Fibroblast of upper back skin (primary cell): ENCODE measurements around the gene RDX.
A peak's percentile ranks its signal among the peaks of the same experiment; 100 is the strongest.
"Not testable (repeated sequence)": the region's sequence is repeated elsewhere in the genome, so short reads cannot be mapped to it uniquely, and the experiment has no call there.

Source experiments
- DNase-seq: peaks from one replicate; pipeline ENCODE4 v3.0.0-alpha.2; 2013

RDX gene

DNA sequence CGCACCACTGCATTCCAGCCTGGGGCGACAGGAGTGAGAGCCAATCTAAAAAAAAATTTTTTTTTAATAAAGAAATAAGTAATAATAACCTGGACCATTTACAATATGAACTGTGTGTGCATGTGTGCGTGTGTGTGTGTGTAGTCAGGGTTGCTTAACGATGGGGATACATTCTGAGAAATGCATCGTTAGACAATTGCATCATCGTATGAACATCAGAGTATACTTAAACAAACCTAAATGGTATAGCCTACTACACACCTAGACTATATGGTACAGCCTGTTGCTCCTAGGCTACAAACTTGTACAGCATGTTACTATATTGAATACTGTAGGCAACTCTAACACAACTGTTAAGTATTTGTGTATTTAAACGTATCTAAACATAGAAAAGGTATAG, 26.4 kb downstream of the RDX start:
- DNase-seq: no peak

GRCh38 chr11:110268441-110268840, 28.0 kb downstream of the RDX start:
- DNase-seq: no peak

DNA sequence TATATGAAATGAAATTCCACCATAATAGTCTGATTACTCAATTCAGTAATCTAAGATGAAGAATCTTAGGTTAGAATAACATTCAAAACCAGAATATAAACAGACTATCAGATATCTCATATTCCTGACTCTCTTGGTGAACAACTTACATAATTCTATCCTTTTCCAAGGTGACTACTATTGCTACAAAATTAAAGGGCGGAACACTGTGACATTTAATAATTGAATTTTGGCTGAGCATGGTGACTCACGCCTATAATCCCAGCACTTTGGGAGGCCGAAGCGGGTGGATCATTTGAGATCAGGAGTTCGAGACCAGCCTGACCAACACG, 34.4 kb downstream of the RDX start:
- no peak for DNase-seq

- DNase-seq: no peak
These were observed 35.0 kb downstream of the RDX start for GRCh38 chr11:110261195-110262071.

DNA sequence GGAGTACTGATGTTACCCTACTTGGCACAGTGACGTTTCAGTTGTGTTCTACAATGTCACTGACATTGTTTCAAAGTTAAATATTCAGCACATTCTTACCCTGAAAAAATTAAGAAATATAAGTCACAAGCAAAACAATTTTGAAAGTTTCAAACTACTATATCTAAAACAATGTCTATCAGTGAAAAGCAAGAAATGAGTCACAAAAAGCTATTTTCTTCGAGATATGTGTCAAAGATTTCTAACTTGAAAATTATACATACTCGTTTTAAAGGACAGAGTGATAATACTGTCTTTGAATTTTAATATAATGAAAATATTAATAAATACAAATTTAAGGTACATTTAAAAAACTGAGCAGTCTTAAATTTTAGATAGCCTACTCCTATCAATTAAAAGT, 42.9 kb downstream of the RDX start:
- DNase-seq: no peak

DNA sequence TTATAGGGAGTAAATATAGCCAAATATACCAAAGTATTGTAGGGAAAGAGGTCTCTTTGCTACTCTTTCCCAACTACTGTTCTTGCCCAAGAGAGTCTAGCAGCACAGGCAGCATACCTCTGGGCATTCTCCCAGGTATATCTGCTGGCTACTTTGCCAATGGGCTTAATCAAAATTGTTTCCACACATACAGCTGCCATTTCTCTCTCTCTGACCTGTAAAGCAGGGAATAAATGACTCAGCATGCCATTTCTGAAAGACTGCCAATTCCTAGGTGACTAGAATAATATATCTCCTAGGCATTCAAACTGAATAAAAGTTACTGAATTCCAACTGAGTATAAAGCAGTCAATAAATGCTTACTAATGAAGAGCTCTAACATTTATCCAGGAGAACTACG, 44.6 kb downstream of the RDX start:
- DNase-seq: peak; percentile 76

- no peak for DNase-seq
These were observed 46.2 kb downstream of the RDX start for GRCh38 chr11:110250168-110250567.

GRCh38 chr11:110249766-110250165, 46.6 kb downstream of the RDX start:
- no peak for DNase-seq

- no peak for DNase-seq
These were observed 47.3 kb downstream of the RDX start for GRCh38 chr11:110249066-110249465.

GRCh38 chr11:110243791-110244190, 52.6 kb downstream of the RDX start:
- no peak for DNase-seq

DNA sequence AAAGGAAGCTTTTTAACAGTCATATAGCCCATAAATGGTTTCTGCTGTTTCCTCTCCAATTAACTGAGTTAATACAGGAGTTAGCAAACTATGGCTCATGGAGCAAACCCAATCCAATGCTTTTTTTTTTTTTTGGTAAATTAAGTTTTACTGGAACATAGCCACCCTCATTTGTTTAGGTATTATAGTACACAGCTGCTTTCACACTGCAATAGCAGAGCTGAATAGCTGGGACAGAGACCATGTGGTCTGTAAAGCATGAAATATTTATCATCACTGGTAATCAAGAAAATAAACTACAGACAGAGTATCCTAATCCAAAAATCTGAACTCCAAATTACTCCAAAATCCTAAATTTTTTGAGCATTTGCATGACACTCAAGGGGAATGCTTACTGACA, 53.7 kb downstream of the RDX start:
- no peak for DNase-seq

DNA sequence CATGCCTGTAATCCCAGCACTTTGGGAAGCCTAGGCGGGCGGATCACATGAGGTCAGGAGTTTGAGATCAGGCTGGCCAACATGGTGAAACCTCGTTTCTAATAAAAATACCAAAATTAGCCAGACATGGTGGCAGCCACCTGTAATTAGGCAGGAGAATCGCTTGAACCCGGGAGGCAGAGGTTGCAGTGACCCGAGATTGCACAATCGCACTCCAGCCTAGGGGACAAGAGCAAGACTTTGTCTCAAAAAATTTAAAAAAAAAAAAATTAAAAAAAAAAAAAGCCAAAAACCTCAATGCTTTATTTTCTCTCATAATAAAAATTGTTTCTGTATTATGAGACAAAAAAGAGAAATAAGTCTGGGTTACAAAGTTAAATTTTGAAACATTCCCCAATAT, 54.2 kb downstream of the RDX start:
- DNase-seq: no peak

DNA sequence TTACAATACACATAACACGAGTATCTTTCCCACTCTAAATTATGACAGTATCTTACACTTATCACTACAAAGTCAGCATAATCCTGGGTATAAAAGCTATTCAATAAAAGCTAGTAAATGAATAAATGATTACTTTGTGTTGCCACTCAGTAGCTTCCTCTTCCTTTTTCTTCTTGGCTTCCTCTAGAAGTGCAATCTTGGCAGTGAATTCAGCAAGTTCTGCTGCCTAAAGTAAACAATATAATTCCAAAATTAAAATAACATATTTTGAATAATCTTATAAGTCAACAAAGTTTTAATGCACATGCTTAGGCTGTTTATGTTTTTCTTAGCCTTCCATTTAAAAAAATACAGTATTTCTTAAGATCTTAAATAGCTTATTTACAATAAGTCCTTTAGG, 60.4 kb downstream of the RDX start:
- DNase-seq: no peak

DNA sequence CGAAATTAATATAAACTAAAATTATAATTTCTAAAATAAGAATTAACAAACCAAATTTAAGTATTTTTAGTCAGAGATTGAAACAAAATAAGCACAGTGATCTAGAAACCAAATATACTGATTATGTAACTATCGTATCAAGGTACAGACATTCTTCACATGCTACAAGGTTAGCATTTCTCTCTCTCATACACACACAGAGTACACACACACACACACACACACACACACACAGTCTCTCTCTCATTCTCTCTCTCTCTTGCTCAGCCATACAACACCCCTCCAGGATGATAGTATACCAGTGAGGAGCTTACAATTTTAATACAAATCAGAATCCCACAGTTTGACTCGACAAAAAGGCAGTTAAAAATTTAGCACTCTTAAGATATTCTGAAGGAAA, 66.0 kb downstream of the RDX start:
- DNase-seq: no peak

DNA sequence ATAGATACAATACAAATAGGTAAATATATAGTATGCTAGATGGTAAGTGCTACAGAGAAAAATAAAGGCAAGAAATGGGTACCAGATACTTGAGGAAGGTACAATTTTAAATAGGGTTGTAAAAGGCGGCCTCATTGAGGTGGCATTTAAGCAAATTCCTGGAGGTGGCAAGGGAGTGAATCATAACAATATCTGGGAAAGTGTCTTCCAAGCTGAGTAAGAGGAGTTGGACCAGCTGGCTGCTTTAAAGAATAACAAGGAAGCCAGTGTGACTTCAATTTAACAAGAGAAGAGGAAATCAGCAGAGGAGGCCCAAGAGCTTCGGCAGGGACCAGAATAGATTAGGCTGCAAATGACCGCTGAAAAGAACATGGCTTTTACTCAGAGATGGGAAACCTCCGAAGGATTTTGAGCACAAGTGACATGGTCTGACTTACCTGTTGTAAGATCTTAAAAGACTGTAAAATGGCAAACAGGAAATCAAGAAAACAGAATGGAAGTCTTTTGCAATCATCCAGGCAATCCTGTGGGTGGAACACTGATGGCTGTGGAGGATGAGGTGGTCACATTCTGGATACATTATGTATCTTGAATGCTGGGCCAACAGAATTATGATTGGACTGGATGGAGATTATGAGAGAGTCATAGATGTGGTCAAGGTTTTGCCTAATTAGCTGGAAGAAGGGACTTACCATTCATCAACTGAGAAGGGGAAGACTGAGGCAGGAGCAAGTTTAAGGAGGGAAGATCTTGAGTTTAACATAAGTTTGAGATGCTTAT, 77.2 kb downstream of the RDX start:
- DNase-seq: no peak

- DNase-seq: no peak
These were observed 78.5 kb downstream of the RDX start for GRCh38 chr11:110217936-110218335.

- no peak for DNase-seq
These were observed 79.1 kb downstream of the RDX start for GRCh38 chr11:110217223-110217877.

- not testable (repeated sequence) for DNase-seq
These were observed 87.1 kb downstream of the RDX start for GRCh38 chr11:110209313-110209694.

DNA sequence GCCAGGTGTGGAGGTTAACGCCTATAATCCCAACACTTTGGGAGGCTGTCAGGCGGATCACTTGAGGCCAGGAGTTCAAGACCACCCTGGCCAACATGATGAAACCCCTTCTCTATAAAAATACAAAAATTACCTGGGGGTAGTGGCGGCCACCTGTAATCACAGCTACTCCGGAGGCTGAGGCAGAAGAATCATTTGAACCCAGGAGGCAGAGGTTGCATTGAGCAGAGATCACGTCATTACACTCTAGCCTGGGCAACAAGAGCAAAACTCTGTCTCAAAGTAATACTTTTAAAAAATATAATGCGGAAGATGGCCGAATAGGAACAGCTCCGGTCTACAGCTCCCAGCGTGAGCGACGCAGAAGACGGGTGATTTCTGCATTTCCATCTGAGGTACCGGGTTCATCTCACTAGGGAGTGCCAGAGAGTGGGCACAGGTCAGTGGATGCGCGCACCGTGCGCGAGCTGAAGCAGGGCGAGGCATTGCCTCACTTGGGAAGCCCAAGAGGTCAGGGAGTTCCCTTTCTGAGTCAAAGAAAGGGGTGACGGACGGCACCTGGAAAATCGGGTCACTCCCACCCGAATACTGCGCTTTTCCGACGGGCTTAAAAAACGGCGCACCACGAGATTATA, 87.6 kb downstream of the RDX start:
- not testable (repeated sequence) for DNase-seq

GRCh38 chr11:110207123-110207522, 89.3 kb downstream of the RDX start:
- DNase-seq: no peak

- no peak for DNase-seq
These were observed 95.6 kb downstream of the RDX start for GRCh38 chr11:110200836-110201235.

DNA sequence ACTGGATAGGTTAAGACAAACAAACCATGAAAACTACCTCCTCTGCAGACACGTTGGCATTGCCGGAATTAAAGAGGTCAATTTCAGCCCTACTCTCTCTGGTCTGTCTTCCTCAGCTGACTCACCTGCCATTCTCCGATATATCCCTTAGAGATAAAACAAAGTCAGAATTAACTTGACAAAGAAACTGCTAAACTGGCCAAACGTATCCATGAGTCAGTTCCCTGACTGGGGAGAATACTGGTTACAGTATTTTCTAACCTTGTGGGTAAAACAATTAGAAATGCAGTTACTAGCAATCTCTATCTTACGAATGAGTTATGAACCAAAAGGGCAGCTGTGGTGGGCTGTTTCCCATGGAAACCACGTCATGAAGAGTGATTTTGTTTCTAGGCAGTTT, 96.2 kb downstream of the RDX start:
- peak; percentile 11 for DNase-seq

DNA sequence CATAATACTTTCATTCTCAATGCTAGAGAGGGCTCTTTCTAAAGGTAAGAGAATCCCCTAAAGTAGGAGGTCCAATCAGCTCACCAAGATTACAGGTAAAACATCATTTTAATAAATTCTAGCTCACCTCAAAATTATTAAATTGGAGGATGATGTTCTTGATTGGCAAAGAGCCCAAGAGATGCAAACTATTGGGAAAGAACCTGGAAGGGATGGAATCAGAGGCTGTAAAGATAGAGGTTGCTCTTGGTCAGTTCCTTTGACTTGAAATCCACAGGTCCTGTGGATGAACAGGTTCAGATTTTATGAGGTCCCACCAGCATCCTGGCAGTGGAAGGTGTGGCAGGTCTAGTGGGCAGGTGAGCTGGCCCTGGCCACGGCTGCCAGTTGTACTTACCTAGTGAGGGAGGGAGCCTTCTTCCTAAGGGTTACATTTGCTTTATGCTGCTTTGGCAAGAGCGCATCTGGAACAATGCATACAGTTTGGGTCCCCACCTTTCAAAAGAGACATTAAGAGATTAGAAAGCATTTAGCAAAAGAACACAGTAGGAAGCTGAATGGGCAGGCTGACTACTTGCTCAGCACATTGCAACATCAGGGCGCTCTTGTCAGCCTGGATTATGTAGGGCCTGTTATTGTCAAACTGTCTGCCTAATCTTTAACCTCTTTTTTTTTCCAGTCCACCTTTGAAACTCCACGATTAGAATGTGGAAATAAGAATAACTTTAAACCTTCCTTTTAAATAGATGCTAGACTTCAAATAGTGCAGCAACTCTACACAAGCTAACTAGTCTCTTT, 97.0 kb downstream of the RDX start:
- no peak for DNase-seq
